ENCODE results near the gene SUMF2.
"Not testable (repeated sequence)": the region's sequence is repeated elsewhere in the genome, so short reads cannot be mapped to it uniquely, and the experiment has no call there.

SUMF2 gene

GRCh38 chr7:56063882-56064625 is at the start of gene SUMF2:
TSS of gene SUMF2 (plus strand) at chr7:56064286. CDS start at chr7:56064312, 26 bp downstream.
- peak; percentile 70 to 78 for DNase-seq (ENCODE audit: low read depth in 2 of 2, low spot score in 1 of 2)

DNA sequence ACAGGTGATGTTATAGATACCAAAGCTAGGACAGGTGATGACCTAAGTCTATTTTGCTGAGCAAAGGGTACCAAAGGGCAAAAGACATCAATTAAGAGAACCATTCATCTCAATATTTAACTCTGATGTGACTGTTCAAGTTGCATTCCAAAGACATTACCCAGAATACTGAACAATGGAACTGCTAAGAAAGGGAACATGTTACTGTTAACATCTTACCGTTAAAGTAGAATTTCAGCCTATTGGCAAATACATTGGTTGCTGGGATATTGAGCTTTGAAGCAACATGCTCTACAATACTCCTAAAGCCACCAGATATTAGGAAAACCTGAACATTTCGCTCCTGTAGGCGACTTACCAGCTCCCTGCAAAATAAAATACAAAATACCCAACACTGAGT is 47.1 kb upstream of the SUMF2 start:
- not testable (repeated sequence) for DNase-seq (ENCODE audit: low read depth in 2 of 2, low spot score in 1 of 2)

GRCh38 chr7:56019501-56019900 is 44.6 kb upstream of the SUMF2 start:
- no peak for DNase-seq (ENCODE audit: low read depth in 2 of 2, low spot score in 1 of 2)

DNA sequence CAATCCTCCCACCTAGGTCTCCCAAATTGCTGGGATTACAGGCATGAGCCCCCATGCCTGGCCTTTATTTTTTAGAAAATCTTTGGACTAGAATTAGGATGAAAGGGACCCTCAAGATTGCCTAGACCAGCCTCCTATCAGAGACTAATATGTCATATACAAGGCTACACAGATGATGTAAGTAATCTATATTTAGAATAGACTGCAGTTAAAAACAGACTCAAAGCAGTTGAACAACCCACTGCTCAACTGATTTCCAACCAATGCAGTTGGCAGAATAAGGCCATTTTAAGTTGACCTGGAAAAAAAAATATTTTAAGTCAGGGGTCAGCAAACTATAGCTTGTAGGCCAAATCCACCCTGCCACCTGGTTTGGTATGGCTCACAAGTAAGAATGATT is 40.6 kb upstream of the SUMF2 start:
- DNase-seq (ENCODE audit: low read depth in 2 of 2, low spot score in 1 of 2): no peak

GRCh38 chr7:56026538-56026937 is 37.5 kb upstream of the SUMF2 start:
- DNase-seq (ENCODE audit: low read depth in 2 of 2, low spot score in 1 of 2): no peak

GRCh38 chr7:56028942-56029630 is 35.0 kb upstream of the SUMF2 start:
- no peak for DNase-seq (ENCODE audit: low read depth in 2 of 2, low spot score in 1 of 2)

GRCh38 chr7:56030340-56030739 is 33.7 kb upstream of the SUMF2 start:
- DNase-seq (ENCODE audit: low read depth in 2 of 2, low spot score in 1 of 2): no peak

DNA sequence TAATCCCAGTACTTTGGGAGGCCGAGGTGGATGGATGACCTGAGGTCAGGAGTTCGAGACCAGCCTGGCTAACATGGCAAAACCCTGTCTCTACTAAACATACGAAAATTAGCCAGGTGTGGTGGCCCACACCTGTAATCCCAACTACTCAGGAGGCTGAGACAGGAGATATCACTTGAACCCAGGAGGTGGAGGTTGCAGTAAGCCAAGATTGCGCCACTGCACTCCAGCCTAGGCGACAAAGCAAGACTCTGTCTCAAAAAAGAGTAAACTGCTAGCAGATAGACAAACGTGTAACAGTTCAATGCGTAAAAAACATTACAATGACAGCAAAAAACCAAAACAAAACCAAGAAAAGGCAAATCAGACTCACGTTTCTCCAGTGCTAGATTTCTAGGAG is 32.5 kb upstream of the SUMF2 start:
- DNase-seq (ENCODE audit: low read depth in 2 of 2, low spot score in 1 of 2): not testable (repeated sequence)

DNA sequence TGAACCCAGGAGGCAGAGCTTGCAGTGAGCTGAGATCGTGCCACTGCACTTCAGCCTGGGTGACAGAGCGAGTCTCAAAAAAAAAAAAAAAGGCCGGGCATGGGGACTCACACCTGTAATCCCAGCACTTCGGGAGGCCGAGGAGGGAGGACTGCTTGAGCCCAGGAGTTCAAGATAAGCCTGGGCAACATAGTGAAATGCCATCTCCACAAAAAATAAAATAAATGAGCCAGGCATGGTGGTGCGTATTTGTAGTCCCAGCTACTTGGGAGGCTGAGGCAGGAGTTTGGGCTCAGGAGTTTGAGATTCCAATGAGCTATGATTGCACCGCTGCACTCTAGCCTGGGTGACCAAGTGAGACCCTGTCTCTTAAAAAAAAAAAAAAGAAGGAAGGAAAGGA is 31.5 kb upstream of the SUMF2 start:
- not testable (repeated sequence) for DNase-seq (ENCODE audit: low read depth in 2 of 2, low spot score in 1 of 2)

- peak; percentile 29 to 43 for DNase-seq (ENCODE audit: low read depth in 2 of 2, low spot score in 1 of 2)
Measured at GRCh38 chr7:56033671-56034432, 30.2 kb upstream of the SUMF2 start.

GRCh38 chr7:56040730-56041129 is 23.4 kb upstream of the SUMF2 start:
- DNase-seq (ENCODE audit: low read depth in 2 of 2, low spot score in 1 of 2): no peak

GRCh38 chr7:56045758-56046157 is 18.3 kb upstream of the SUMF2 start:
- not testable (repeated sequence) for DNase-seq (ENCODE audit: low read depth in 2 of 2, low spot score in 1 of 2)

GRCh38 chr7:56046721-56047445 is 17.2 kb upstream of the SUMF2 start:
- DNase-seq (ENCODE audit: low read depth in 2 of 2, low spot score in 1 of 2): no peak

GRCh38 chr7:56047446-56048116 is 16.5 kb upstream of the SUMF2 start:
- DNase-seq (ENCODE audit: low read depth in 2 of 2, low spot score in 1 of 2): not testable (repeated sequence)

GRCh38 chr7:56048245-56048644 is 15.8 kb upstream of the SUMF2 start:
- no peak for DNase-seq (ENCODE audit: low read depth in 2 of 2, low spot score in 1 of 2)

- not testable (repeated sequence) for DNase-seq (ENCODE audit: low read depth in 2 of 2, low spot score in 1 of 2)
Measured at GRCh38 chr7:56048763-56049162, 15.3 kb upstream of the SUMF2 start.

- no peak for DNase-seq (ENCODE audit: low read depth in 2 of 2, low spot score in 1 of 2)
Measured at GRCh38 chr7:56051053-56051338, 13.1 kb upstream of the SUMF2 start.

- peak; percentile 76 to 88 for DNase-seq (ENCODE audit: low read depth in 2 of 2, low spot score in 1 of 2)
Measured at GRCh38 chr7:56051339-56052191, 12.5 kb upstream of the SUMF2 start, which contains the start of the genes CCT6A and PSPH. TSS of gene CCT6A (plus strand) at chr7:56051765. CDS start at chr7:56051849, 84 bp downstream. TSS of gene PSPH (minus strand) at chr7:56051444. CDS start at chr7:56021212, 30,232 bp downstream.

DNA sequence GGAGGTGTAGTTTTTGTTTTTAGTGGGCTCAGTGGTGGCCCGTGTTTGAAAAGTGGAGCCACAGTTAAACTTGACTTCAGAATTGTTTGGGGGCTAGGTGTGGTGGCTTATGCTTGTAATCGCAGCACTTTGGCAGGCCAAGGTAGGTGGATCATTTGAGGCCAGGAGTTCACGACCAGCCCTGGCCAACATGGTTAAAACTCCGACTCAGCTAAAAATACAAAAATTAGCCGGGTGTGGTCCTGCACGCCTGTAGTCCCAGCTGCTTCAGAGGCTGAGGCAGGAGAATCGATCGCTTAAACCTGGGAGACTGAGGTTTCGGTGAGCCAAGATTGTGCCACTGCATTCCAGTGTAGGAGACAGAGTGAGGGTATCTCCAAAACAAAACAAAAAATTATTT is 10.7 kb upstream of the SUMF2 start:
- no peak for DNase-seq (ENCODE audit: low read depth in 2 of 2, low spot score in 1 of 2)

GRCh38 chr7:56053993-56054392 is 10.1 kb upstream of the SUMF2 start:
- no peak for DNase-seq (ENCODE audit: low read depth in 2 of 2, low spot score in 1 of 2)
